ENCODE results near the gene JPH3.

JPH3 gene

GRCh38 chr16:87681981-87682570 lies 79.8 kb downstream of the JPH3 start:
- DNase-seq (ENCODE audit: low read depth): peak; percentile 20

- no peak for DNase-seq (ENCODE audit: low read depth)
Measured at GRCh38 chr16:87682852-87683399, 80.6 kb downstream of the JPH3 start.

- DNase-seq (ENCODE audit: low read depth): no peak
Measured at GRCh38 chr16:87684106-87684677, 81.9 kb downstream of the JPH3 start.

- DNase-seq (ENCODE audit: low read depth): no peak
Measured at GRCh38 chr16:87684711-87685404, 82.5 kb downstream of the JPH3 start.

DNA sequence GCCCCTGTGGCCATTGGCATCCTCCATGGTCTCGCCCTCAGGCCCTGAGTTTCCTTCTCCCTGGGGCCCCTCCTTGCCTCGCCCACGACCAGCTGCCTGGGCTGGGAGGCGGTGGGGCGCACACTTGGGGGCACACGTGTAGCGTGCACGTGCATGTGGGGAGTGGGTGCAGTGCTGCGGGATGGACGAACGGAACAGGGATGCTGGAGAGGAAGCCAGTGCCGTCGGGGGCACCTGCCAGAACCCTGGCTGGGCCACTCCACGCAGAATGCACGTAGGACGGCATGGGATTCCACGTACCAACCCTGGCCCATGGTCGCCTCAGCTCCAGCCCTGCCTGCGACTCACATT lies 83.1 kb downstream of the JPH3 start:
- DNase-seq (ENCODE audit: low read depth): no peak

GRCh38 chr16:87685766-87686165 lies 83.5 kb downstream of the JPH3 start:
- no peak for DNase-seq (ENCODE audit: low read depth)

DNA sequence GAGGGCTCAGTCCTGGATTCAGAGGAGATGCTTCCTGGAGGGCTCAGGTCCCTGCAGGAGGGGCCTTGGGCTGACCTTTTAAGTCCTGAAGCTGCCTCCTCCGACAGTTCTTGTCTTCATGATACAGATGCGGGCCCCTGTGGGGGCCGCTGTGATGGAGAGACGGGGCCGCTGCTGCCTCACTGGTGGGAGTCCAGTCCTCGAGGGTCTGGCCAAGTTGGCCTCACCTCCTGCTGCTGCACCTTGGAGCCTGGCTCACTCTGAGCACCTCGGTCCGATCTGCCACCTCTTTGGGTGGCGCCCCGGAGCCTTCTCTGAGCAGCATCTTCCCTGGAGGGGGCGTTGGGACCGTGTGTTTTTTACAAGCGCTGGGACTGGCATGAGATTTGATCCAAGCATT lies 84.4 kb downstream of the JPH3 start:
- no peak for DNase-seq (ENCODE audit: low read depth)

DNA sequence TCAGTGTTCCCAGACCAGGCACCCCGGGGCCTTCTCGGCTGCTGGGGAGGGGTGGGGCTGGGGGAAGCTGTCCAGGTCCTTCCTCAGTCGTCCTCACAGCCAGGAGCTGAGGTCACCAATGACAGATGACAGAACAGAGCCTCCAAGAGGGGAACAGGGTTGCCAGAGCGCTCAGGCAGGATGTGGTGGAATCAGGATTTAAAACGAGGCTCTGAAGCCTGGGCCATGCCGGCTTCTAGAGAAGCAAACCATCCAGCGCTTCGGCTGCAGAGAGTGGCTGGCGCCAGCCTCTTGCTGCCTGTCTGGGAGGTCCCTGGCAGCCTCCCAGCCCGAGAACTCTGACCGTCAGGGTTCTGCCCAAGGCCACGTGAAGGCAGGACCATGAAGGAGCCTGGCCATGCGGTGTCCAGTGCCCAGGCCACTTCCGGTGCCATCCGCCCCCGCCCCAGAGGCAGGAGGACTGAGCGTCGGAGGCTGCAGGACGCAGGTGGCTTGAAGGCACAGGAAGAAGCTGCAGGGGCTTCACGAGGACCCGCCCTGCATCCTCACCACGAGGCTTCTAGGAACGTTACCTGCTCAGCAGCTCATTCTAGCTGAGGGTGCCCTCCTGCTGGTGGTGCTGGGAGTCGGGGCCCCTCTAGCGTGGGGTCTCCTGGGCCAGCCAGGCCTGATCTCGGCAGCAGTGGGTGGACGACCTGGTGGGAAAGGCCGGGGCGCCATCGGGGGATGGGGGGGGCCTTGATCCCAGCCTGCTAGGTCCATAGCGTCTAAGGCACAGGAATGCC lies 85.0 kb downstream of the JPH3 start:
- no peak for DNase-seq (ENCODE audit: low read depth)

- no peak for DNase-seq (ENCODE audit: low read depth)
Measured at GRCh38 chr16:87687998-87688529, 85.8 kb downstream of the JPH3 start.

DNA sequence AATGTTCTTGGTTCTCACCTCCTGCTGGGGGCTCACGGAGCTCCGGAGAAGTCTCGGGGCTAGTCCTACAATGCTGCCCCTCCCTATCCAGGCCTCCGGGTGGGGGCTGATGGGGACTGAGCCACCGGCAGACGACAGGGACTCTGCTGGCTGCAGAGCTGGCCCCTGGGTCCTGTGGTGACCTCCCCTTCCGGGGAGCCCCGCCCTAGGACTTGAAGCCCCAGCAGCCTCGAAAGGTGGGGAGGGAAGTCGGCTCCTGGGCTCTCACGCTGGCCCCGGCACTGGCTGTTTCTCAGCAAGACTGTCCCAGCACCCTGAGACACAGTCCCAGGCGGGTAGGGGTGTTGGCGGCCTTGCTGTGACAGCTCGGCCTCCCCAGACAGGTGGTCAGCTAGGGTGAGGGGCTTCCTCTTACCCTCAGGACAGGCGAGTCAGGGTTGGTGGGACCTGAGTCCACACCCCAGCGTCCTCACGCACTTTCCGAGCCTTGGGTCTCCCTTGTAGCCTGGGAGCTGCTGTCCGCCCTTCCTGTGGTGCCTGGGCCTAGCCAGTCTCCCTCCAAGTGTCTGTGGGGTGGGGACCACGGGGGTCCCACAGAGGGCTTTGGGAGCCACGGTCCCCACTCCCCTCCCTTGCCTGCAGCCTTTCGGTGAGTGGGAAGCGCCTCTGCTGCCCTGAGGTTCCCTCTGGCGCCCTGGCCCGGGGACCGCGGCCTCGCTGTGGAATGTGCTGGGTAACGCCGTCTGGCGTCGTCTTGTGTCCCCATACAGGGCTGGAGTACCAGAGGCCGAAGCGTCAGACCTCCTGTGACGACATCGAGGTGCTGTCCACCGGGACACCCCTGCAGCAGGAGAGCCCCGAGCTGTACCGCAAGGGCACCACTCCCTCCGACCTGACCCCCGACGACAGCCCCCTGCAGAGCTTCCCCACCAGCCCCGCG lies 86.8 kb downstream of the JPH3 start:
- DNase-seq (ENCODE audit: low read depth): no peak

- no peak for DNase-seq (ENCODE audit: low read depth)
Measured at GRCh38 chr16:87689956-87690465, 87.7 kb downstream of the JPH3 start.

- DNase-seq (ENCODE audit: low read depth): no peak
Measured at GRCh38 chr16:87690911-87691685, 88.8 kb downstream of the JPH3 start.

GRCh38 chr16:87691686-87692079 lies 89.4 kb downstream of the JPH3 start:
- DNase-seq (ENCODE audit: low read depth): no peak

DNA sequence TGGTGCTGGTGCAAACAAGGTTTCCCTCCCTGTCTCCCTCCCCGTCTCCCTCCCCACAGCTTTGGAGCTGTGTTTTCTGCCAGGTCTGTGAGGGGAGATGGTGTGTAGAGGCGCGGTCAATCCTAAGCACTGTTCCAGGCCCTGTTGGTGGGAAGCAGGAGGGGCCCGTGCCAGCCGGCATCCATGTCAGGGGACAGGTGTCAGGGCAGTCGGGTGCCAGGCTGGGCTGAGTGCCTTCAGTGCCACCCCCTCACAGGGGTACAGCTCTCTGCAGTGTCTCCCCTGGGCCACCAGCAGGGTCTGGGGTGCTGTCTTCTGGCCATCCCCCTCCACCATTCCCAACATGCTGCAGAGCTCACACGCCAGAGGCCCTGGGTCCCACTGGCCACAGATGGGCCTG lies 89.9 kb downstream of the JPH3 start:
- DNase-seq (ENCODE audit: low read depth): no peak

DNA sequence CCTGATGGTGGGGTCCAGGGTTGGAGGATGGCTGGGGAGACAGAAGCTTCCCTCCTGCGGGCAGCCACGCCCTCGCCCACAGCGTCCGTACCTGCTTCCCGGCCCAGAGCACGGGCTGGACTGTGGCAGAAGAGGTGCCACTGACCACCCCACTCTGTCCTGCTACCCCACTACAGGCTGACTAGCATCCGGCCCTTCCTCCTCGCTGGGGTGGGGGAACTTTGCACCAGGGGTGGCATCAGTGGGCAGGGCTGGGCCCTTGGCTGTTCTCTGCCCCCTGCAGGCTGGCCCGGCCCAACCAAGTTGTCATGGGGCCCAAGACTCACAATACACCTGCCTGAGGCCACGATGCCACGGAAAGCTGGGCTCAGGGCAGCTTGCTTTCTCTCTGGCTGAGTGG lies 90.4 kb downstream of the JPH3 start:
- no peak for DNase-seq (ENCODE audit: low read depth)

- DNase-seq (ENCODE audit: low read depth): no peak
Measured at GRCh38 chr16:87693827-87694226, 91.5 kb downstream of the JPH3 start.

GRCh38 chr16:87694441-87695125 lies 92.3 kb downstream of the JPH3 start:
- no peak for DNase-seq (ENCODE audit: low read depth)

DNA sequence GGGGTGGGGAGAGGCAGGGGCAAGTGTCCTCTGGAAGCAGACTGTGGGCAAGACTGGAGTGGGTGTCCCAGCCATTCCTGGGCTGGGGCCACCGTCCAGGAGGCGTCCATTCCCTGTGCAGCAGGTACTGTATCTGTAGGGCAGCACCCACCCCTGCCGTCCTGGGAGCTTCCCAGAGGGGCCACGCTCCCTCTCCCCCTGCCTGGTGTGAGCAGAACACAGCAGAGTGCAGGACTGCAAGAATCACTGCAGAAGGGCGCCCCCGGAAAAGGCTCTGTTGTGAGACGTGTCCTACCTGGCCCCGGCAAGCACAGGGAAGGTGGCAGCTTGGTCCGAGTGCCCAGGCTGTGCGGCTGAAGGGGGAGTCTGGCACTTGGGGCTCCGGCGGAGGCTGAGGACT lies 93.2 kb downstream of the JPH3 start:
- DNase-seq (ENCODE audit: low read depth): no peak

- DNase-seq (ENCODE audit: low read depth): no peak
Measured at GRCh38 chr16:87696726-87697125, 94.4 kb downstream of the JPH3 start.

DNA sequence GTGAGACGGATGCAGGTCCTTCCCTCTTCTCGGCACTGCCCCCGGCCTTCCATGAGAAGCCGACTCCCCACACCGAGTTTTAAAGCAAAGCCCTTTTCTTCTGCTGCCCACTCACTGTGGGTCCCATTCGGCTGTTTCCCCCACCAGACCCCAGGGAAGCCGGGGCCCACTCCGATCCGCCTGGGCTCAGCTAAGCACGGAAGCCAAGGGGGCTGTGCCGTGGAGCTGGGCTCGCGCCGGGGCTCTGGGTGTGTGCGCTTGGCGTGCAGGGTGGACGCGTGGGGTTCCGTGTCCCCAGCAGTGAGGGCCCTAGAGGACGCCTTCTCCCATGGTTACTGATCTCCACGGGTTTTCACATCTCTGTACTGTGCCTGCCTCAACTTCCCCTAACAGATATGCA lies 94.9 kb downstream of the JPH3 start:
- DNase-seq (ENCODE audit: low read depth): no peak

Data from GM04503 (cell line).